Measurements from ENCODE around the gene PPP1CA. TPM values are rescaled to one million over a fixed set of nuclear protein-coding genes. Genes with fewer than 3 reads are reported as not detected.
A peak's percentile ranks its signal among the peaks of the same experiment; 100 is the strongest.

Gene PPP1CA
- total RNA-seq, 1 experiment from 2014 or later: 238 TPM

DNA sequence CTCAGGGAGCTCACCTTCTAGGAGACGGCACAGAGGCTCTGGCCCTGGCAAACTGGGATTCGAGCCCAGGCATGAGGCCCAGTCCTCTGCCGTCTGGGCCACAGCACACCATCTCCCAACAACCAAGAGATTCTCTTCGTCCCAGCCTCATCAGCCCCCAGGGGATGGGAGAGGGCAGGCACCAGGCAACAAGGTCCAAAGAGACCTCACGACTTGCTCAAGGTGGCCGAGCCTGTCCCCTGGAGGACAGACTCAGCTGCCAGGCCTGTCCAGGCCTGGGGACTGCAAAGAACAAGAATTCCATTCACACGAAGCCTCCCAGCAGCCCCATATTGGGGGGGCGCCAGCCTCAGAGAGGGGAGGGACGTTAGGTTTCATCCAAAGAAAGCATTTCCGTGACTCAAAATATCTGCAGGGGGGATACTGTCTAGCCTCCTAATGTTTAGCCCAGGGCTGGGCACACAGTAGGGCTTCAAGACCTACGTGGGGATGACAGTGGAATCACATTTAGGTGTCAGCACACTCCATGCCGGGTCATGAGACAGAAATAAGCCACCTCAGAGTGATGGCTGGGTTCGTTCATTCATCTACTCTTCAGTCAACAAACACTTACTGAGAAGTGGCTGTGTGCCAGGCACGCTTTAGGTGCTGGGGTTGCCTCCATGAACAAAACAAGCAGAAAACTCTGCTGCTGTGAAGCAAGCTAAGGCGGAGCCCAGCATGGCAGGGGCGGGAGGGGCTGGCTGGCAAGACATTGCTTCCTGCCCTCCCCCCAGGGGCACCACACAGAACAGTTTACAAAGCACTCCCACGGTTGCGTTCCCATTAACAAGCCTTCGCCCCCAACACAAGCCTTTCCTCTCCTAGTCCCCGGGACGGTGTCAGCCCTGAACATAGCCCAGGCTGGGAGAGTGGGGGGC is 15.0 kb upstream of the PPP1CA start:
- ChIA-PET RAD21 (ENCODE audit: low non-redundant PET in 1 of 2, low total read pairs in 2 of 2, uncharacterized antibody in 2 of 2, unreplicated experiment in 2 of 2) (no interaction called here), POLR2A (no interaction called here), CTCF (interaction anchor here (1.8 kb wide), 1 partner anchor 15 kb away, joined by 8 read pairs; the partner anchor contains the start of gene PPP1CA)
- no peaks in the 10 kb centered on the region for H3K79me2 ChIP-seq (ENCODE audit: insufficient read depth, low read length)
- H2AFZ ChIP-seq (ENCODE audit: low read depth, low read length, poor library complexity, severe bottlenecking): no peak overlapping the region
- peak overlapping the region; percentile 18; the same call in 1 of the 2 replicates for H3K27ac ChIP-seq (ENCODE audit: low read depth, low read length)
- peaks cover 19 to 45% of the 10 kb centered on the region in 2 experiments; a peak in 3 of 4 replicates for H3K4me1 ChIP-seq (ENCODE audit: control insufficient read depth in 1 of 2, insufficient read depth in 2 of 2, low read length in 2 of 2)
- H4K20me1 ChIP-seq (ENCODE audit: insufficient read depth): no peaks in the 10 kb centered on the region
- no peaks in the 10 kb centered on the region for H3K27me3 ChIP-seq (ENCODE audit: insufficient read depth, low read length)
- no peaks in the 10 kb centered on the region for H3K9me3 ChIP-seq (ENCODE audit: control insufficient read depth in 1 of 2, insufficient read depth in 1 of 2, low read depth in 1 of 2, low read length in 2 of 2)
- TF ChIP-seq EZH2phosphoT487 (IDR thresholded peaks at IDR 0.05; ENCODE audit: borderline replicate concordance) (no peak), ZNF274 (IDR thresholded peaks at IDR 0.05; ENCODE audit: low read depth, low read length) (no peak), POLR2AphosphoS5 (IDR thresholded peaks at IDR 0.05; ENCODE audit: low read depth, low read length) (no peak), YY1 (IDR thresholded peaks at IDR 0.05; ENCODE audit: extremely low read depth, insufficient replicate concordance, low read depth, low read length) (no peak), FOSL1 (IDR thresholded peaks at IDR 0.05; ENCODE audit: low read depth) (no peak), TCF7L2 (IDR thresholded peaks at IDR 0.05; ENCODE audit: borderline replicate concordance, extremely low read depth, insufficient read depth, insufficient read length) (no peak), RAD21 (IDR thresholded peaks at IDR 0.05; ENCODE audit: low read depth) (no peak), EZH2 (IDR thresholded peaks at IDR 0.05) (no peak), SRF (IDR thresholded peaks at IDR 0.05; ENCODE audit: low read depth) (no peak), EGR1 (IDR thresholded peaks at IDR 0.05; ENCODE audit: low read depth) (no peak), POLR2A (IDR thresholded peaks at IDR 0.05; ENCODE audit: borderline replicate concordance, extremely low read depth, insufficient read depth, insufficient read length) (no peak), SP1 (IDR thresholded peaks at IDR 0.05; ENCODE audit: low read depth) (no peak), JUND (IDR thresholded peaks at IDR 0.05) (no peak)
- H3K9me2 ChIP-seq (ENCODE audit: insufficient read depth): no peaks in the 10 kb centered on the region
- H3K4me3 ChIP-seq (replicated peaks in 1 of 2; ENCODE audit: low read depth in 1 of 2, low read length in 2 of 2): no peak overlapping the region
- peak overlapping the region; percentile 81 for H3K4me2 ChIP-seq (ENCODE audit: low read length)
- ATAC-seq: no peak
- intact Hi-C loops (cut with micrococcal nuclease): no loop called here
- H3K9ac ChIP-seq (ENCODE audit: low read length): no peak overlapping the region
- no peak for DNase-seq (ENCODE audit: low read depth, low spot score)
- no TSS peak for BruUV-seq (replicated peaks)
- no peaks in the 10 kb centered on the region for H3K36me3 ChIP-seq (ENCODE audit: control insufficient read depth in 1 of 2, insufficient read depth in 2 of 2, low read length in 2 of 2)
